Rectal smooth muscle tissue (tissue), 1 donor: ENCODE data around the gene PERCC1.

Source experiments
- H3K27ac ChIP-seq: one replicate; pipeline ENCODE4 v1.7.0; 2013; ENCODE audit warnings: low read depth, low read length, inconsistent platforms
- H3K27me3 ChIP-seq: one replicate; pipeline ENCODE4 v1.7.0; 2013; ENCODE audit warnings: low read length; ENCODE audit not compliant: control insufficient read depth, insufficient read depth
- H3K36me3 ChIP-seq: one replicate; pipeline ENCODE4 v1.7.0; 2013; ENCODE audit warnings: low read length; ENCODE audit not compliant: control insufficient read depth, insufficient read depth
- H3K4me1 ChIP-seq: one replicate; pipeline ENCODE4 v1.7.0; 2013; ENCODE audit warnings: low read length; ENCODE audit not compliant: control insufficient read depth, insufficient read depth
- H3K4me3 ChIP-seq: one replicate; pipeline ENCODE4 v1.7.0; 2013; ENCODE audit warnings: low read length
- H3K9ac ChIP-seq: one replicate; pipeline ENCODE4 v1.7.0; 2013; ENCODE audit warnings: low read length

The PERCC1 gene

DNA sequence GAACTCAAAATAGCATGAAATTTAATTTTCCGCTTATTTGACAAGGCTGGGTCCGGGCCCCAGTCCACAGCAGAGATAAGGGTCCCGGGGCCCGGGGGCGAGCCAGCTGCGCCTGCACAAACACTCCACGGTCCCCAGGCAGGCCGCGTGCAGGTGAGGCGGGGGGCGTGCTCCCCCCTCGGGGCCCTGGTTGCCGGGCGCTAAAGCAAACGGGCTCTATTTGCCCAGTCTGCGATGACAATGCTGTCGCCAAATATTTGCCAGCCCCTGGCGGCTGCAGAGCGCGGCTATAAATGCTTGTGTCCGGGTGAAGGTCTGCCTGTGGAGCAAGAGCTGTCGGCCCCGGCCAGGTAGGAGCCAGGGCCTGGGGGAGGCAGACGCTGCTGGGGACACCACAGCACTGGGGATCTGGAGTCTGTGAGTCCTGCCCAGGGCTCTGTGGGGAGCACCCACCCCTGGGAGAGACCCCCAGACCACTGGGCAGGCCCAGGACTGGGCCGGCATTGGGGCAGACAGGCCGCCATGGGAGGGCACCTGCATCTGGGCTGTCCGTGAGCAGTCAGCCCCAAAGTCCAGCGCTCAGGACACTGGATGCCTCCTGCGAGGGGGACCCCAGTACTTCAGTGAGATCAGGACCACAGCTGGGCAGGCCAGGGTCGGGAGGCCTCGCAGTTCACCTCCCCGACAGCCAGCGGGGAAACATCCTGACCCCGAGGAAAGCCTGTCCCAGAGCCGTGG lies at the start of gene PERCC1:
Gene PERCC1, plus strand, starts transcription at position 320 of the 738 bp plus-strand sequence. CDS start 1,516 bp downstream, outside the sequence.
- Histone ChIP-seq H3K27me3 (no peaks in the 10 kb centered on the region), H3K27ac (no peak within 1 kb of the TSS), H3K36me3 (no peaks in the 10 kb centered on the region), H3K4me1 (no peaks in the 10 kb centered on the region), H3K9ac (no peak within 1 kb of the TSS), H3K4me3 (no peak within 1 kb of the TSS)

GRCh38 chr16:1381612-1382406 lies 49.1 kb upstream of the PERCC1 start:
- no peaks in the 10 kb centered on the region for H3K27me3 ChIP-seq
- no peak overlapping the region for H3K9ac ChIP-seq
- no peak overlapping the region for H3K27ac ChIP-seq
- H3K4me1 ChIP-seq: no peaks in the 10 kb centered on the region
- H3K4me3 ChIP-seq: no peak overlapping the region
- H3K36me3 ChIP-seq: peaks cover 3% of the 10 kb centered on the region

DNA sequence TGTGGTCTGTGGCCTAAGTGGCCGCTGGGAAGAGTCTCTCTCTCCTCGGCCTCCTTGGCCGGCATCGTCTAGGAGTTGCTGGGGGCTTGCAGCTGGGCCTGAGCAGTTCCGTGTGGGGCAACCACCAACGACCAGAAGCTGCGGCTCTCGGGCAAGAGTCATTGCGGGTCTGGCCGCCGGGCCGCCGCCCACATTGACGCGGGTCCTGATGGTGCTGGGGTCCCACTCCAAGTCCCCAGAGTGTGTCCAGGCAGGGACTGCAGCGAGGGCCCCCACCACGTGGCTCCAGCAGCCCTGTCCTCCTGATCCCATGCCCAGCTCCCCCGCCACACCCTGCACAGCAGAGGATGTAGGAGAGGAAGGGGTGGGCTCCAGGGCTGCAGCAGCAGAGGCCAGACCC lies 47.3 kb upstream of the PERCC1 start:
- Histone ChIP-seq H3K27ac (no peak overlapping the region), H3K4me3 (no peak overlapping the region), H3K36me3 (peaks cover 4% of the 10 kb centered on the region), H3K4me1 (no peaks in the 10 kb centered on the region), H3K9ac (no peak overlapping the region), H3K27me3 (no peaks in the 10 kb centered on the region)

GRCh38 chr16:1385232-1385631 lies 45.6 kb upstream of the PERCC1 start:
- Histone ChIP-seq H3K4me3 (no peak overlapping the region), H3K27ac (no peak overlapping the region), H3K36me3 (peaks cover 6% of the 10 kb centered on the region), H3K27me3 (no peaks in the 10 kb centered on the region), H3K4me1 (no peaks in the 10 kb centered on the region), H3K9ac (no peak overlapping the region)

DNA sequence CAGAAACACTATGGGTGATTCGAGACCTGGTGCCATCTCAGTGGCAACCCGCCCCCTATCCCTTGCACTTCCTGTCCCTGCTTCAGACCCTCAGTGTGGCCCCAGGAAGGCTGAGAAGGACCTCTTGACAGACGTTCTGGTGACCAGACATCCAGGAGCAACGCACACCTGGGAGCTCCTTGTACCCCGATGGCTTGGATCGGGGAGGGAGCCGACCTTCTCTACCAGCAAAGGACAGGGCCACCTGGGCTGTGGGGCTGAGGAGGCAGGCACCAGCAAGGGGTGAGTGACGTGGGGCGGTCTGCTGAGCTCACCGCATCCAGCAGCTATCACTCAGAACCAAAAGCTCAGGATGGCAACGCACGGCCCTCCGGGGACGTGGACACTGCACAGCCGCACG lies 43.5 kb upstream of the PERCC1 start:
- no peak overlapping the region for H3K9ac ChIP-seq
- no peak overlapping the region for H3K27ac ChIP-seq
- no peaks in the 10 kb centered on the region for H3K4me1 ChIP-seq
- H3K4me3 ChIP-seq: no peak overlapping the region
- H3K36me3 ChIP-seq: peaks cover 7% of the 10 kb centered on the region
- no peaks in the 10 kb centered on the region for H3K27me3 ChIP-seq

DNA sequence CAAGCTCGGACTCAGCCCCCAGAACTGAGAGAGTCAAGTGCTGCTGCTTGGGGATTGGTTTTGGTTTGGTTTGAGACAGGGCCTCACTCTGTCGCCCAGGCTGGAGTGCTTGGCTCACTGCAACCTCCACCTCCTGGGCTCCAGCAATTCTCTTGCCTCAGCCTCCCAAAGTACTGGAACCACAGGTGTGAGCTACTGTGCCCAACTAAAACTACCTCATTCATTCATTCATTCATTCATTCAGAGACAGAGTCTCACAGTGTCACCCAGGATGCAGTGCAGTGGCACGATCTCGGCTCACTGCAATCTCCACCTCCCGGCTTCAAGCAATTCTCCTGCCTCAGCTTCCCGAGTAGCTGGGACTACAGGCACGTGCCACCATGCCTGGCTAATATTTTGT lies 41.1 kb upstream of the PERCC1 start:
- Histone ChIP-seq H3K4me3 (no peak overlapping the region), H3K27me3 (no peaks in the 10 kb centered on the region), H3K36me3 (peaks cover 11% of the 10 kb centered on the region), H3K27ac (no peak overlapping the region), H3K9ac (no peak overlapping the region), H3K4me1 (no peaks in the 10 kb centered on the region)

DNA sequence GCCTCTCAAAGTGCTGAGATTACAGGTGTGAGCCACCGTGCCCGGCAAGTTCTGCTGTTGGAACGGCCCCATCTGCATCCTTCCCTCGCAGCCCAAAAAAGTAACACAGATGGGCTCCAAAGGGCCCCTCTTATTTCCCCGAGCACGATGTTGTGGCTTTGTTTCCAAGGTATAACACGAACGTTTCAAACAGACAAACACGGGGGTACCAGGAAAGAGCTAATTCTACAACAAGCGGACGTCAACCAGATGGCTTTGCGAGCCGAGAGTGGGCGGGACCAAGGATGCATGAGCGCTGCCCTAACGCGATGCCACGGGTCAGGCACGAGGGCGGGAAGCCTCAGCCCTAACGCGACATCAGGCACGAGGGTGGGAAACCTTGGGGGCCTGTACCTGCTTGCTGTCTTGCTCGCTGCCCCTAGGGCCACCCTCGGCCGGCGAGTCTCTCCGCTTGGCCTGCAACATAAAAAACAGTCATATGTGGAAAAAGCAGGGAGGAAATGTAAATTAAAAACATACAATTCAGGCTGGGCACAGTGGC lies 40.6 kb upstream of the PERCC1 start:
- Histone ChIP-seq H3K4me3 (no peak overlapping the region), H3K9ac (no peak overlapping the region), H3K27me3 (no peaks in the 10 kb centered on the region), H3K36me3 (peaks cover 11% of the 10 kb centered on the region), H3K27ac (no peak overlapping the region), H3K4me1 (no peaks in the 10 kb centered on the region)

DNA sequence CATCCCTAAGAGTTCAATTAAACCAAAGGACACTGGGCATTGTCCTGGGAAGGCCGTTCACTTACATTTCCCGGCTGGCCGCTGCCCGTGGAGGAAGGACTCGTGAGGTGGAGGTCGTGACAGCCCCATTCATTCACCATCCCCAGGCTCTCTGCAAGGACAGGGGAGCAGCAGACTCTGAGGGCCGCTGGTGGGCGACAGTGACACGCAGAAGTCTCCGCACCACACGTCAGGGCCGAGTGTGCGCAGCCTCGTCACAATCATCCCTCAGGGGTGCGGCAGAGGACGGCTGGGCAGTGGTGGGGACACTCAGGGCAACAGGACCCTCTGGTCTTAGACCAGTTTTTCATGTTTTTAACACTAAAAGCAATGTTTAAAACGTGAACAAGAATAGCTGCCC lies 38.1 kb upstream of the PERCC1 start:
- Histone ChIP-seq H3K4me1 (no peaks in the 10 kb centered on the region), H3K4me3 (no peak overlapping the region), H3K27me3 (no peaks in the 10 kb centered on the region), H3K36me3 (peaks cover 15% of the 10 kb centered on the region), H3K27ac (no peak overlapping the region), H3K9ac (no peak overlapping the region)

DNA sequence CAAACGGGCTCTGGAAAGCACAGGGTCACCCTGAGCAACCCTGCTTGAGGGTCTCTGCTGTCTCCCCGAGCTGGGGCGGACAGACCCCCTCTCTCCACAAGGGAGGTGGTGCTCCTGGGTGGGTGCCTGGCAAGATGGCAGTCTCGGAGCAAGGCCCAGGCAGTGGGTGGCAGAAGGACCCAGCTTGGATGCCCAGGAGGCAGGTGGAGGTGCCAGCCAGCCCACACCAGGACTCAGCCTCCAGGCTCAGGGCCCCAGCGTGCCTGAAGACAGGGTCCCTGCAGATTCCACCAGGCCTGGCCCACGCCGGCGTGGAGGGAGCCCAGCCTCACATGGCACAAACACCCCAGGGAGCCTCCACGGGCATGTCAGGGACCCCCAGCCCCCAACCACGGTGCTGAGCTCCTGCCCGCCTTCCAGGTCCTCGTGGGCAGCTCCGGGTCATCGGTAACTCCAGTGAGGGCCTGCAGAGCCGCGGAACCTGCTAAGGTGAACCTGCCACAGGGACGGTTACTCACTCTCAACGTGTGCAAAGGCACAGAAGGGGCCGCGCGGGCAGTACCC lies 37.2 kb upstream of the PERCC1 start:
- Histone ChIP-seq H3K9ac (no peak overlapping the region), H3K27me3 (no peaks in the 10 kb centered on the region), H3K27ac (no peak overlapping the region), H3K36me3 (peaks cover 15% of the 10 kb centered on the region), H3K4me3 (no peak overlapping the region), H3K4me1 (no peaks in the 10 kb centered on the region)

DNA sequence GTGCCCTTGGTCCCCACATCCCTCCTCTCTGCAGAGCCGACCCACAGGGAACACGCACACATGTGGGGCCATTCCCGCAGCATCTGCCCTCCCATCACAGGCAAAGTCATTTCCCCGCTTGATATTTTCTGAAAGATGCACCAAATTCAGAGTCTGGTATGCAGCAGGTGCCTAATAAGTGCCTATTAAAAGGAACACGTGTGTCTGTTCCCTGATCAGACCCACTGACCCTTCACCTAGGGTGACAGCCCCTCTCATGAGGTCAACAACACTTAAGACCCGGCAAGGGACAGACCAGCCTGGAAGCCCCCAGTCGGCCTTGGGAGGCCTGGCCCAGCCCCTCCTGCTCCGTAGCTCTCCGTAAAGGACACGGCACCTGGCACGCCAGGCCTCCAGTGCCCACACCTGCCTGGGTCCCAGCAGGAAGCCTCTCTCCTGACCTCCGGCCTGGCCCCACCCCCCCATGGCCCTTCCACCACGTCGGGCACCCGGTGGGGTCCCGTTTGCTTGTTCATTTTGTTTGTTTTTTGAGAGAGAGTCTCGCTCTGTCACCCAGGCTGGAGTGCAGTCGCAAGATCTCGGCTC lies 36.4 kb upstream of the PERCC1 start:
- H3K27me3 ChIP-seq: no peaks in the 10 kb centered on the region
- no peak overlapping the region for H3K27ac ChIP-seq
- peaks cover 20% of the 10 kb centered on the region for H3K36me3 ChIP-seq
- no peak overlapping the region for H3K9ac ChIP-seq
- H3K4me3 ChIP-seq: no peak overlapping the region
- no peaks in the 10 kb centered on the region for H3K4me1 ChIP-seq

DNA sequence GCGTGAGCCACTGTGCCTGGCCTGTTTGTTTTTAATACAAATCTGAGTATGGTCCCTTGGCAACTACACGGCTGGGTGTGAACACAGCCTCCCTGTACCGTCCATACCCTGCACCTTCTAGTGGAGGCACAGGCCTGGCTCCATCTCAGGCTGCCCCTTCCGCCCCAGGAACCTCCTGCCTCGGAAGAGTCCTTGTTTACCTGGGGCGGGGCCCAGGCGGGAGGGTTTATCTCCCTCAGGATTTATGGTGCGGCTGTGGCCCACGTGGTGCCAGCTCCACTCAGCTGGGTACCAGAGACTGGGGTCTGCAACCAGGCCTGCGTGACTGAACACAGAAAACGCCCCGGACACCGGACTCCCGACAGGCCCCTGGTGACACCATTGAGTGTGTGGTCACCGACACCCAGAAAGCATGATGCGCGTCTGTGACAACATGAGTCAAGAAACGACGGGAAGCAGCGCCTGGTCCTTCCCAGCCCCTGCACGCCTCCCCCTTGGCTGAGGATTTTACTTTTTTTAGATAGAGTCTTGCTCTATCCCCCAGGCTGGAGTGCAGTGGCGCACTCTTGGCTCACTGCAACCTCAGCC lies 35.3 kb upstream of the PERCC1 start:
- H3K9ac ChIP-seq: no peak overlapping the region
- H3K27ac ChIP-seq: no peak overlapping the region
- H3K4me1 ChIP-seq: no peaks in the 10 kb centered on the region
- no peaks in the 10 kb centered on the region for H3K27me3 ChIP-seq
- peaks cover 24% of the 10 kb centered on the region for H3K36me3 ChIP-seq
- H3K4me3 ChIP-seq: no peak overlapping the region

DNA sequence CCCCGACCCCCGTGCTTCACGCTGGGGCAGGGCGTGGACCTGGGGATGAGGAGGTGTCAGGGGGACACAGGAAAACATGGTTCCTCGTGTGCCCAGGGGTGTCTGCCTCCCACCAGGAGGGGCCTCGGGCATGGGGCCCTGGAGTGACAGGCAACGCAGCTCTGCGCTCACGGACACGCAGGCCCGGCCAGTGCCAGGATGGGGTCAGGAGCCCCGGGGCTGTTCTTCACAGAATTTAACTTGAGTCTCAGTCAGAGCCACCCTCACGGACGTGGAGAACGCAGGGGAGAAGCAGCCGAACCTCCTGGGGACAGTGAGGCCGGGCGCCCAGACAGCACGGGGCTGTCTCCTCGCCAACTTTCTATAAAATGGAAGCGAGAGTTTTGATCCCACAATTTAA lies 33.1 kb upstream of the PERCC1 start:
- H3K27ac ChIP-seq: no peak overlapping the region
- peaks cover 30% of the 10 kb centered on the region for H3K36me3 ChIP-seq
- no peak overlapping the region for H3K4me3 ChIP-seq
- no peak overlapping the region for H3K9ac ChIP-seq
- H3K27me3 ChIP-seq: no peaks in the 10 kb centered on the region
- no peaks in the 10 kb centered on the region for H3K4me1 ChIP-seq
